GM21360 (cell line): Measurements from ENCODE around the gene NUCKS1.

Experiments
- ATAC-seq: cut with Tn5 transposase; IDR thresholded peaks from one replicate; pipeline ENCODE4 v1.9.1; 2021; ENCODE audit warnings: mild to moderate bottlenecking, moderate library complexity; ENCODE audit not compliant: unreplicated experiment

NUCKS1 gene

DNA sequence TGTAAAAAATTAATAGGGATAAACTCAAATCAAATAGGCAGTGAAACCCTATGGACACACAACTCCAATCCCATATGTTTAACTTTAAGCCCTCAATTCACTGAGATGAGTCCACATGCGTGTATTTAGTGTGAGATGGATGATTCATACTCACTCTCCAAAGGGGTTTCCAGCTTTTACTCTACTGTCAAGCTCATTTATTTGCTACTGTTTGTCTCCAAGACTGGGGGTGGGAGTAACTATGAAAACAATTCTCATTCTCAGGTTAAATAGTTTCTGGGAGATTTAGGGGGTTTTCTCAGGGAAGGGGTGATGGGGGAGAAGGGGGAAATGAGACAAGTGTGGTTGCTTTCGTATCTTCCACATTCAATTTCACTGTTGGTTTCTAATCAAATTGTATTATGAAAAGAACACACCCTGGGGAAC is 22.6 kb upstream of the NUCKS1 start:
- ATAC-seq = no peak

DNA sequence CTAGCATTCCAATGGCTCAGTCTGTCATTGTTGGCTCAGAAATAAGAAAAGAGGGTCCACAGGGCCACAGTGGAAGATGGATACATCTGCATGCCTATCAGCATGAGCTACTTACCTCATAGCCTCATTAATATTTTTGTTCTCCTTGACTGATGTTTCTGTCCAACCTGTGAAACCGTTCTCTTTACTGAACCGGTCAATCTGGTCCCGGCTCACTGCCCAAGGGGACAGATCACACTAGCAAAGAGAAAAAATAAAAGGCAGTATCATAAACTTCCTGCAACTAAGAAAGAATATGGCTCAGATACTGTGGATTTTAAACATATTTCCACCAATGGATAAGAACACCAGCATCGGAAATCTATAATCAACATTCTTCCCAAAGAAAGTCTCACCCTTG is 20.6 kb upstream of the NUCKS1 start:
- ATAC-seq = no peak

DNA sequence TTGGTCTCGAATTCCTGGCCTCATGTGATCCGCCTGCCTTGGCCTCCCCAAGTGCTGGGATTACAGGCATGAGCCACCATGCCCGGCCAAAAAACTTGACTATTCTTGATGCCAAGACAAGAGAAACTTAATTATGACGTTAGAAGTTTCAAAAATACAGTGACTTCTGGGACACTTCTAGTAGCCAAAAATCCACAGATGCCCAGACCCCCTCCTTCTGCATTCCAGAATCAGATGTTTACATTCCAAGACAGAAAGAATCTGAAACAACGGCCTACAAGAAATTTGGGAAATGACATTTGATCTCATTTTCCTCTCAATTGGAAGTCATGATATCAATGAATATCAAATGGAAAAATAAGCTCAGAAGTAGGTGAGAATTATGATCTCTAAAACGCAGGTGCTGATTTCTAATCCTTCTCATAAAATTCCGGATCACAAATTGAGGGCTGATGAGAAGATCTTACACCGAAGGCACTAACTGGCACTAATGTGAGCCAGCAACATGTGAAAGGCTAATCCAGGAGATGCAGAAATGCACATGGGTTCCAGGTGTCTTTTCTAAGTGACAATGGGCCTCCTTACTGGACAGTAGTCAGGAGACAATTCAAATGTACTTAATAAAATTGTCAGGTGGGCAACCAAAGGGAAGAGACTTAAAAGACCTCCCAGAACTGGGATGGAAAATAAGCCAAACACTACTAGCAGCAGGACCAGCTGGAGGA is 19.8 kb upstream of the NUCKS1 start:
- no peak for ATAC-seq

DNA sequence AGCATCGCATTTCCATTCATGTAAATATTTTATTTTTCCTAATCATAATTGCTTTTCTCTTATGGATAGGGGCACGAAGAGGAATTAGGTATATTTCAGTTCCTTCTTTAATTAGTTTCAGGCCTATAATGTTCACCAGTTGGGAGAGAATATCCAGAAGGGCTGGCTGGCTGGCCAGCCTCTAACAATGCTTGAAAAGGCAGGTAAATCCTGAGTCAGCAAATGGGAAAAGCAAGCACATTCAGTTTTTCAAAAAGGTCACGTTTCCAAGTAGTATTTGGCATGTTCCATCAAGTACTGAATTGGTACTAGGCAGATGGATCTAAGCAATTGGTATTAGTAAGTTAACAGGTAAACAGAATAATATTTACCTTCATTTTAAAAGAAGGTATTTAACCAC is 17.3 kb upstream of the NUCKS1 start:
- ATAC-seq = no peak

DNA sequence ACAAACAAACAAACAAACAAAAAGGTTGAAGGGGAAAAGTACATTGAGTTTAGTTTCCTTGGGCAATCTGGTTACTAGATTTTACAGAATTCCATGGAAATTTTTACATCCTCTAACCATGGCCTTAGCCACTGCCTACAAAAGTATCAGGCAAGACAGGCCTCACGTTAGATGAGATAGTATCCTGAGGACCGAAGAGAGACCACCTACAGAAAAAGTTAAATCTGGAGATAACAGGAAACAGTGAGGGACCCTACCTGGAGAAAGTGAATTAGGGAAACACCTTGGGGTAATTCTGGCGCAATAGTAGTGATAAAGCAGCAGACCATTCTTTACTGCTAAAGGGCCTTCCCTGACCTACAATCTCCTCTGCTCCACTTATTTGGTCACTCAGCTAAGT is 16.6 kb upstream of the NUCKS1 start:
- ATAC-seq = no peak

DNA sequence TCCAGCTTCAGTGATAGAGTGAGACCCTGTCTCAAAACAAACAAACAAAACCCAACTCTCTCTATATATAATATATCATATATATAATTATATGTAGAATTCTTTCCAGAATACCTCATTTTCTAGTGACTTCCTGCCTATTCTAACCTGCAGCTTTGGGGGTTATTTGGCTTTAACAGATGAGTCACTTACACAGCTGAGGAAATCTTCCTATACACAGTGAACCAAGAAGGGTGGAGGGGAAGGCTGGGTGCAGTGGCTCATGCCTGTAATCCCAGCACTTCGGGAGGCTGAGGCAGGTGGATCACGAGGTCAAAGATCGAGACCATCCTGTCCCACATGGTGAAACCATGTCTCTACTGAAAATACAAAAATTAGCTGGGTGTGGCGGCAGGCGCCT is 16.1 kb upstream of the NUCKS1 start:
- no peak for ATAC-seq

DNA sequence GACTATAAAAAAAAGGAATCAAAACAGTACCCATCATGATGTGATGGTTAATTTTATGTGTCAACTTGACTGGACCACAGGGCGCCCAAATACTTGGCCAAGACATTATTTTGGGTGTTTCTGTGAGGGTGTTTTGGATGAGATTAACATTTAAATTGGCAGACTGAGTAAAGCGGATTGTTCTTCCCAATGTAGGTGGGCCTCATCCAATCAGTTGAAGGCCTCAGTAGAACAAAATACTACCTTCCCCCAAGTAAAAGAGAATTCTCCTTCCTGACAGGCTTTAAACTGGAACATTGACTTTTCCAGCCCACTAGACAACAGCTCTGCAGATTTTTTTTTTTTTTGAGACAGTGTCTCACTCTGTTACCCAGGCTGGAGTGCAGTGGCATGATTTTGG is 14.6 kb upstream of the NUCKS1 start:
- ATAC-seq = no peak

DNA sequence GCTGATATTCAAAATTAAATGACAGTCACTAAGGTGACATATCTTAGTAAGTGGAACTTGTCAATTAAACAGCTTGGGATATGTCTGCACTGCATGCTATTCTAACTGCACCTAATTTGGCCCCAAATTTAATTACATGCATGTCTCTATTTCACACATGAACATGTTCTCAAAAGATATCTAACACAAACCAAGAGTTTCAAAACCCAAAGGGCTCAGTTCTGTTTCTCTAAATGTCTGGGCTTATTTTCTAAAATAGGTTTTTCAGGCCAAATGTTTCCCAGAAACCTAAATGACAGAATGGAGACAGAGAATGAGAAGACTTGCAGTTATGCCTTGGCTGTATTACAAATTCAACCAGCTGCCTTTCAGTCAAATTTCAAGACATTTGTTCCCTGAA is 14.0 kb upstream of the NUCKS1 start:
- no peak for ATAC-seq

DNA sequence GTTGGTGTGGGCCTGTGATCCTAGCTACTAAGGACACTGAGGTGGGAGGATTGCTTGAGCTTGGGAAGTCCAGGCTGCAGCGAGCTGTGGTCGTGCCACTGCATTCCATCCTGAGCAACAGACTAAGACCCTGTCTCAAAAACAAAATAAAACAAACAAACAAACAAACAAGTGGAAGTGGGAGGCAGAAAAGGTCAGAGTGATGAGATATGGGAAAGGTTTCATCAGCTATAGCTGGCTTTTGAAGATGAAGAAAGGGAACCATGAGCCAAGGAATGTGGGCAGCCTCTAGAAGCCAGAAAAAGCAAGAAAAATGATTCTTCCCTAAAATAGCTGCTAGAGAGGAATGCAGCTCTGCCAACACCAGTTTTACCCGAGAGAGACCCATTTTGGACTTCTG is 10.6 kb upstream of the NUCKS1 start:
- no peak for ATAC-seq

DNA sequence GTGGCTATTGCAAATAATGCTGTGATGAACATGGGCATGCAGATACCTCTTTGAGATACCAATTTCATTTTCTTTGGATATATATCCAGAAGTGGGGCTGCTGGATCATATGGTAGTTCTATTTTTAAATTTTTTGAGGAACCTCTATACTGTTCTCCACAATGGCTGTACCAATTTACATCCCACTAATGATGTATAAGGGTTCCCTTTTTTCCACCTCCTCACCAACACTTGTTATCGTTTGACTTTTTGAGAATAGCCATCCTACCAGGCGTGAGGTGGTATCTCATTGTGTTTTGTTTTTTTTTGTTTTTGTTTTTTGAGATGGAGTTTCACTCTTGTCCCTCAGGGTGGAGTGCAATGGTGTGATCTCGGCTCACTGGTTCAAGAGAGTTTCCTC is 6.6 kb upstream of the NUCKS1 start:
- ATAC-seq = no peak

DNA sequence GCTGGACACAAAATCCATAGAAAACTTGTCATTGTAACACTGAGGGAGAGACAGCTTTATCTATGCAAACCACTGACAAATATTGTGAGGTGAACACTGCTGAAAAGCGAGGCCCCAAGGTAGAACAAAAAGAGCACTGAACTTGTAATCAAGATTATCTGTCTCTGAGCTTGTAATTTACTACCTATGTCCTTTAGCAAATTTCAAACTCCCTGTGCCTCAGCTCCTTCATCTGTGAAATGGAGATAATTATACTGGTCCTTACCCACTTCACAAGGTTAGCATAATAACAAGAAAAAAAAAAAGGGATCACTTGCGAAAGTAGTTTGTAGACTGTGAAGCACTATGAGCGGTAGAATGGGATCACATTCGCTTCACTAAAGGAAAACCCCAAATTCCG is 4.9 kb upstream of the NUCKS1 start:
- no peak for ATAC-seq

DNA sequence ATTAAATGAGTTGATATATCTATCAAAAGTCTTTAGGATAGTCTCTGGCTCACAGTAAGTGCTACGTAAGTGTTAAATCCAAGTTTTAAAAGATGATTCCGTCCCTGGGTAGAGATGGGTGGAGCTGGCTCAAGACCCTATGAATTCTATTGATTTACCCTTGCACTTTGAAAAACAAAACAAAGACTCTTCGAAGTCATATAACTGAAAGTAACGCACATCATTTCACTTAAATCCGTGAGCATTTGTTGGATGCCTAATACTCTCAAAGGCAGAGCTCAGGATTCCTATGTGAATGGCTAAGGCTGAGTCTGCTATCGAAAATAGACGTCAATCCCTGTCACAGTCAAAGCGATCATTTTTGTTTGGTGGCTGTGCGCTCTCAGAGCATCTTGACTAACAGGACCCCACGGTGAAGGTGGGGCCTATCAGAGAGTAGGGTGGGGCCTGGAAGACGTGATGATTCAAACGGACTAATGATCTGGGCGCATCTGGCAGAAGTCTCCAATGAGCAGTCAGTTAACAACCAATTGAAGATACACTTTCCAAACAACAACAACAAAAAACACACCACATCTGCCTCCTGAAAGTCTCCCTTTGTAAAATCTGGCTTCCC is 1.2 kb upstream of the NUCKS1 start:
- no peak for ATAC-seq

DNA sequence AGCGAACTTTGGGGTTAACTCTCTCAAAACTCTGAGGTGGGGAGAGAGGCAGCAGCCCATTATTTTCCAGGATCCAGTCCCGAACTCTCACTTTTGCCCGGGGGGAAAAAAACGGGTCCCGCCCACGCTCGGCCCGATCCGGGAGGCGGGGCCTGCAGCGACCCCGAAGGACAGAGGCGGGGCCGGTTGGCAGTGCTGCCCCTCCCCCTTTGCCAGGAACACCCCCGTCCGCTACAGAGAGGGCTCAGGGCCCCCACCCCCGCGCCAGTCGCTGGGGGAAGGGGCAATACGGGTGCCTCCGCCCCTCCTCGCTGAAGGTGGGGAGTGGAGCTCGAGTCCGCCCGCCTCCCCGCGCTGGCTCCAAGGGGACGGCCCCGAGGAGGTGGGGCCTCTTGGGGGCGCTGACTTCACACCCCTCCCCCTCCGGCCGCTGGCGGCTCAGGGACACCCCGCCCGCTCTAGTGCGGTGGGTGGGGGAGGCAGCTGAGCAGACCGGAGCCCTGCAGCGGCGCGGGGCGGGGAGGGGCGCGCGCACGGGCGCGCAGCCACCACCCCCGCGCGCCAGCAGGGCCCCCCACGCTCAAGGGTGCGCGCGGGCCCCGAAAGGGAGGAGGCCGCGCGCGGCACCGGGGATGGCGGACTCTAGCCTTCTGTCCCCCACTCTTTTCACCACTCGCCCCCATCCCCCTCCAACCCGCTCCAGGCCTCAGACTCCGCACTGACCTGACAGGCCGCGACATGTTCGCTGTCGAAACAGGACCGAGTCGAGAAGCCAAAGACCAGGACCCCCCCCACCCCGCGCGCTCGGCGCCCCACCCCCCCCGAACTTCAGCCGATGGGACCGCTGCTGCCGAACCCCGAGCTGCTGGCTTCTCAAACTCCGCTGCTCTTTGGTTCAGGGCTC is 496 bp downstream of the NUCKS1 start:
- ATAC-seq = peak; percentile 78

DNA sequence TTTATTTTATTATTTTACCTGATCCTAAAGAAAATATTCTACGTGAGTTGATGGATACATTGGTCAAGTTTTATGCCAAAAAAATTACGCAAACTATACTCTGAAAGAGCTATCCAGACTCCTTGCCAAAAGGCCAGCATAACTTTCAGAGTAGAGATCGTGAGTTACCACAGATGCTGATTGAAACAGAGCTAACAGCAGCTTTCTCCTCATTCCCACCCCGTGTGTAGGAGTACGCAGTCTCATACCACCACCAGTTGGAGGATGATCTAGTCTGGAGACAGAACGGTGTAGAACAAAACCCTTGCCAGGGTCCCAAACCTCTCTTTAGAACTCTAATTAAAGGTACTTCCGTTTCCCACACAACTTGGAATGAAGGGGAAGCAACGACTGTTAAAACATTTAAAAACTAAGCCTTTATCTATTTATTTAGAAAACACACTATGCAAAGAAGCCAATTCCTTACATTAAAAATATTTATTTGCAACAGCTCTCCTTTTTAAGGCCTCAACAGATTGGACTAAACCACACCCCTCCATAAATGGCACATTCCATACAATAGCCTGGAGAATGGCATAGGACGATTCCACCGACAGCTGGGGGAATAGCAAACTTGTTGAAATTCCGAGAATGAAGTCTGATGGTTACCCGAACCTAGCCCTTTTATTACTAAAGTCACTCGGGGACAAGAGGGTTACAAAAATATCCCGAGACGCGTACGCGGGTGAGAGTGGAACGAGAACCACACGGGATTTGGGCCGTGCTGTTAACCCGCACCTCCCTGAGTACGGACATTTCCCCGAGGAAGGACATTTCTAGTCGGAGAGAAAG is 1.4 kb downstream of the NUCKS1 start:
- peak; percentile 12 for ATAC-seq

DNA sequence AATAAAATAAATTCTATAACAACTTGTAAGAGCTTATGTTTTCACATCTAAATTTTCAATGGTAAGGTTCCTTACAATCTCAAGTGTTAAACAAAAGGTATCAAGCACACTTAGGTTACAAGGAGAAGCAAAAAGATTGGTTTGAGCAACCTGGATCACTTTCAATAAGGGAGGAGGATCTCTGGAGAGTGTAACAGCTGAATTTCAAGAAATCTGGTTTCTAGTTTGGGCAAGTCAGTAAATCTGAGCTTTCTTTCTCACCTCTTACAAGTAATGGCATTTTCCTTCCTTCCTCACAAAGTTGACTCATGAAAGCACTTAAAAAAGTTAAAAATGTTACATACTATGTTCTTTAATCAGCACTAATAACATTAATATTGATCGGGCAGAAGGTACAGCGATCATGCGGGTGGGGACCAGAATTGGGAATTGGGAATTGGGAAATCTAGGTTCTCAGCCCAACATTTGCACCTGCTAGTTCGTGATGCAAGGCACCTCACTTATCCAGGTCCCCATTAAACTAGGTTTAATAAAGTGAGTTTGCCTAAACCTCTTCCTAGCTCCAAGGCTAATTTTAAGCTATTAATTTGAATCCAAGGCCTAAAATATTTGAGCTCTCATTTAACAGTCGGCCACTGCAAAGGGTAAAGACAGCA is 3.1 kb downstream of the NUCKS1 start:
- no peak for ATAC-seq

DNA sequence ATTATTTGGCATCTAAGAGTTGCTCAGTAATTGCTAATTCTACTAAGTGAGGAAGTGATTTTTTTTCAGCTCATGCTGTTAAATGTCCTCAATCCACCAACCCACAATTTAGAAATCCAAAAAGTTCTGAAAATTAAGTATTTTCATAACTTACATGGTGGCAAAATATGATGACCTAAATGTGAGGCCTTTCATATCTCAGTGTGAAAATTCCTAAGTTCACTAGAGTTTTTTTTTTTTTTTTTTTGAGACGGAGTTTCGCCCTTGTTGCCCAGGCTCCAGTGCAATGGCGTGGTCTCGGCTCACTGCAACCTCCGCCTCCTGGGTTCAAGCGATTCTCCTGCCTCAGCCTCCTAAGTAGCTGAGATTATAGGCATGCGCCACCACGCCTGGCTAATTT is 5.6 kb downstream of the NUCKS1 start:
- ATAC-seq = no peak

DNA sequence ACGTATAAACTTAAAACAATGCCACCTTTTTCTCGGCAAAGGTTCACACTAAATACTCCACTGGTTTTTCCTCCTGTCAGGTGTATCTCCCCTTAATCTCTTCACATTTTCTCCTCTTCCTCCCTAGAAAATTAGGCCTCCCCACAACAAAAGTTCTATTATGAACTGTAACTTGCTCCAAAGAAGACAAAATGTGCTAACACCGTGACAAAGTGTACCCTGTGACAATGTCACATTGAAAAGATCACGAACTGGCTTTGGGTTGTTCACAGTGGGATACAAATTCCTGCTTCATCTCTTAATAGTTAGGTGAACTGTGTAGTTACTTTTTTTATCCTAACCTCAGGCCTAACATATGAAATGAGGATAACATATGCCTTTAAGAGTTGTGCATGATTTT is 6.0 kb downstream of the NUCKS1 start:
- no peak for ATAC-seq

DNA sequence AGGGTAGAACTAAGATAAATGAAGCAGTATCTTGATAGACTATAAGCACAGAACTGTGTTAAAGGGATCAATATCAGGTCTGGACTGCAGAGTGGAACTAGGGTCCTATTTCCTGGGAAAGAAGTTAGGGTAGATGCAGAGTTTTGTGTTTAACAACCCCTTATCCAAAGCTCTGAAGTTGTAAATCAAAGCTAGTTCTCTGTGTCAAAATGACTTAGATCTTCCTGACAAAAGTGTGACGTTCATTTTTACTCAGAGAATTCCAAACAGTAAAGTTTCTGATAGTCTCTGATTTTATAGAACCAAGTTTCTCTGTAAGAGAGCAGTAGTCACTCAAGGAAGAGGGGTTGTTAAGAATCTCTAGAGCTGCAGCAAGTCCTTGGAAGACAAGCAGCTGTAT is 8.3 kb downstream of the NUCKS1 start:
- no peak for ATAC-seq

DNA sequence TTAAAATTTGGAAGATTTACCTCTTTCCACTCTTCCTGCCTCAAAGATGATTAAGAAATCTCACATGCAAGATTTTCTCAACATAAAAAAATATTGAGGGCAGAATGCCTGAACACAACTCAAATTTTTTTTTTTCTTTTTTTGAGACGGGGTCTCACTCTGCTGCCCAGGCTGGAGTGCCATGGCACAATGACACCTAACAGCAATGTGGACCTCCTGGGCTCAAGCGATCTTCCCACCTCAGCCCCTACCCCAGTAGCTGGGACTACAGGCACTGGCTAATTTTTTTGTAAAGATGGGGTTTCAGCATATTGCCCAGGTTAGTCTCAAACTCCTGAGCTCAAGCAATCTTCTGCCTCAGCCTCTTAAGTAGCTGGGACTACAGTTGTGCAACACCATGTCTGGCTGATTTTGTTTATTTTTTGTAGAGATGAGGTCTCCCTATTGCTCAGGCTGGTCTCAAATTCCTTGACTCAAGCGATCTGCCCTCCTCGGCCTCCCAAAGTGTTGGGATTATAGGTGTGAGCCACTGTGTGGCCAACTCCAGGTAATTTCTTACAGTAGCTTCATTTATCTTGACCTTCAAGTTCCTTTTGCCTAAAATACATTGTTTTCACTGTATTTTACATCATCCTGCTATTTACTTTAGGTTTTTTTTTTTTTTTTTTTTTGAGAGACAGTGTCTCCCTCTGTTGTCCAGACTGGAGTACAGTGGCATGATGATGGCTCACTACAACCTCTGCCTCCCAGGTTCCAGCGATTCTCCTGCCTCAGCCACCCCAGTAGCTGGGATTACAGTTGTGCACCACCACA is 10.4 kb downstream of the NUCKS1 start:
- ATAC-seq = no peak

DNA sequence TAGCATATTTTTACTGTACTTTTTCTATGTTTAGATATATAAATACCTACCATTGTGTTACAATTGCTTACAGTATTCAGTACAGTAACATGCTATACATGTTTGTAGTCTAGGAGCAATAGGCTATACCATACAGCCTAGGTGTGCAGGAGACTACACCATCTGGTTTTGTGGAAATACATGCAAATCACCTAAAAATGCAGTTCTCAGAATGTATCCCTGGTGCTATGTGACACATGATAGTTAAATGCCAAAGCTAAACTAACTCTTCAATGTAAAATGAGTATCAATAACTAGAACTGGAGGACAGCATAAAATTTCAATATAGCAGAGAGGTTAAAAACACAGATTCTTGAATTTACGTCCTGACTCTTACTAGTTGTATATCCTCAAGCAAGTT is 14.8 kb downstream of the NUCKS1 start:
- ATAC-seq = no peak
